Progenitor cell of endocrine pancreas (in vitro differentiated cells): ENCODE data around the gene PRXL2B. TPM values are rescaled to one million over a fixed set of nuclear protein-coding genes. Genes with fewer than 3 reads are reported as not detected.
A peak's percentile ranks its signal among the peaks of the same experiment; 100 is the strongest.

ENCODE experiments used
- DNase-seq: peaks from one replicate; pipeline ENCODE4 v3.0.0; 2021; ENCODE audit warnings: low spot score; ENCODE audit not compliant: unreplicated experiment
- H3K27ac Mint-ChIP-seq: 2 replicates; pipeline ENCODE4 v1.8.0; 2021; ENCODE audit warnings: mild to moderate bottlenecking, moderate library complexity, mixed read lengths
- H3K27me3 Mint-ChIP-seq: 2 replicates; pipeline ENCODE4 v1.8.0; 2021; ENCODE audit warnings: mixed read lengths
- H3K36me3 Mint-ChIP-seq: 2 replicates; pipeline ENCODE4 v1.8.0; 2022; ENCODE audit warnings: mixed read lengths; ENCODE audit not compliant: insufficient read depth
- H3K4me1 Mint-ChIP-seq: 2 replicates; pipeline ENCODE4 v1.8.0; 2021; ENCODE audit warnings: low read depth, mixed read lengths
- H3K4me3 Mint-ChIP-seq: 2 replicates; pipeline ENCODE4 v1.8.0; 2021; ENCODE audit warnings: low read depth, mild to moderate bottlenecking, moderate library complexity, mixed read lengths
- H3K9me3 Mint-ChIP-seq: 2 replicates; pipeline ENCODE4 v1.8.0; 2021; ENCODE audit warnings: low read depth, mixed read lengths
- CTCF ChIP-seq: fragments of 200-600 bp; sonication (generic); IDR thresholded peaks from one replicate; pipeline ENCODE4 v1.5.0; 2021; ENCODE audit warnings: antibody characterized with exemption, mild to moderate bottlenecking; ENCODE audit not compliant: unreplicated experiment
- total RNA-seq: library from RNA; stranded (reverse); gene quantifications from 2 replicates; pipeline ENCODE4 v1.2.1, GENCODE V29; 2021

The PRXL2B gene
- total RNA-seq, 1 donor from 2014 or later, result 36.4 TPM

GRCh38 chr1:2584686-2585317 is 1.8 kb upstream of the PRXL2B start:
- H3K4me1 Mint-ChIP-seq, result peaks cover 19% of the 10 kb centered on the region
- TF ChIP-seq CTCF, result no peak
- H3K27me3 Mint-ChIP-seq, result no peaks in the 10 kb centered on the region
- peaks cover 2% of the 10 kb centered on the region for H3K36me3 Mint-ChIP-seq
- no peaks in the 10 kb centered on the region for H3K9me3 Mint-ChIP-seq
- peak overlapping the region; percentile 77 for H3K4me3 Mint-ChIP-seq
- no peak overlapping the region for H3K27ac Mint-ChIP-seq
- no peak for DNase-seq

- DNase-seq, result no peak
- H3K36me3 Mint-ChIP-seq, result peaks cover 2% of the 10 kb centered on the region
- no peaks in the 10 kb centered on the region for H3K9me3 Mint-ChIP-seq
- TF ChIP-seq CTCF, result no peak
- peaks cover 19% of the 10 kb centered on the region for H3K4me1 Mint-ChIP-seq
- peak overlapping the region; percentile 92 for H3K27ac Mint-ChIP-seq
- peak overlapping the region; percentile 77 for H3K4me3 Mint-ChIP-seq
- H3K27me3 Mint-ChIP-seq, result no peaks in the 10 kb centered on the region
Measured at GRCh38 chr1:2585318-2586092, 1.1 kb upstream of the PRXL2B start.

GRCh38 chr1:2587071-2587859 is 688 bp downstream of the PRXL2B start:
- TF ChIP-seq CTCF, result no peak
- no peak overlapping the region for H3K27ac Mint-ChIP-seq
- no peak for DNase-seq
- H3K4me3 Mint-ChIP-seq, result peak overlapping the region; percentile 69
- H3K27me3 Mint-ChIP-seq, result no peaks in the 10 kb centered on the region
- H3K9me3 Mint-ChIP-seq, result no peaks in the 10 kb centered on the region
- peaks cover 19% of the 10 kb centered on the region for H3K4me1 Mint-ChIP-seq
- peaks cover 5% of the 10 kb centered on the region for H3K36me3 Mint-ChIP-seq

- DNase-seq, result no peak
- no peak for TF ChIP-seq CTCF
- peaks cover 19% of the 10 kb centered on the region for H3K4me1 Mint-ChIP-seq
- H3K4me3 Mint-ChIP-seq, result peak overlapping the region; percentile 69
- H3K9me3 Mint-ChIP-seq, result no peaks in the 10 kb centered on the region
- H3K27me3 Mint-ChIP-seq, result no peaks in the 10 kb centered on the region
- no peak overlapping the region for H3K27ac Mint-ChIP-seq
- H3K36me3 Mint-ChIP-seq, result peaks cover 5% of the 10 kb centered on the region
Measured at GRCh38 chr1:2587860-2588571, 1.4 kb downstream of the PRXL2B start.
